ENCODE results near the gene IL25.

The IL25 gene

GRCh38 chr14:23361763-23362162 is 10.8 kb upstream of the IL25 start:
- H3K18ac ChIP-seq (ENCODE audit: low read length) = no peak overlapping the region
- no peak overlapping the region for H3K23ac ChIP-seq (ENCODE audit: low read length)
- no peak overlapping the region for H4K12ac ChIP-seq (ENCODE audit: low read depth, low read length)
- peaks cover 33 to 35% of the 10 kb centered on the region in 2 experiments for H3K36me3 ChIP-seq (ENCODE audit: control insufficient read depth in 1 of 2, insufficient read depth in 2 of 2, low read length in 2 of 2)
- no peak overlapping the region for H3K27ac ChIP-seq (ENCODE audit: low read depth, low read length)
- H2AK5ac ChIP-seq (ENCODE audit: low read length) = no peak overlapping the region
- H2BK5ac ChIP-seq (ENCODE audit: low read depth, low read length, poor library complexity) = no peak overlapping the region
- no peak overlapping the region for H2AFZ ChIP-seq (ENCODE audit: insufficient read depth, low read length, poor library complexity)
- H4K8ac ChIP-seq (ENCODE audit: low read depth, low read length) = no peak overlapping the region
- H3K4me2 ChIP-seq (ENCODE audit: low read length) = no peak overlapping the region
- H3K4ac ChIP-seq (ENCODE audit: low read depth, low read length) = no peak overlapping the region
- DNase-seq = no peak
- no peak overlapping the region for H2BK12ac ChIP-seq (ENCODE audit: low read length)
- peaks cover 23% of the 10 kb centered on the region for H3K79me1 ChIP-seq (ENCODE audit: low read length)
- H3K9ac ChIP-seq (ENCODE audit: low read length) = no peak overlapping the region
- H3K4me3 ChIP-seq (ENCODE audit: low read depth, low read length) = no peak overlapping the region
- peaks cover 7 to 18% of the 10 kb centered on the region in 2 experiments for H3K4me1 ChIP-seq (ENCODE audit: control insufficient read depth in 1 of 2, insufficient read depth in 2 of 2, low read length in 2 of 2)
- no peaks in the 10 kb centered on the region for H3K27me3 ChIP-seq (ENCODE audit: insufficient read depth, low read length)
- no peaks in the 10 kb centered on the region for H3K9me3 ChIP-seq (ENCODE audit: insufficient read depth, low read depth, low read length)
- no peak overlapping the region for H4K91ac ChIP-seq (ENCODE audit: low read depth, low read length)
- H3K14ac ChIP-seq (ENCODE audit: low read length) = no peak overlapping the region
- no peak overlapping the region for H2BK120ac ChIP-seq (ENCODE audit: insufficient read depth, low read length, poor library complexity)
- WGBS (ENCODE audit: extremely low coverage, insufficient coverage, insufficient read length) = no CpG with 5 or more reads among the region's 6 CpGs
- H3K79me2 ChIP-seq (ENCODE audit: control insufficient read depth, insufficient read depth, low read length, poor library complexity) = peaks cover 19% of the 10 kb centered on the region

- Histone ChIP-seq H3K4ac (ENCODE audit: low read depth, low read length) (no peak overlapping the region), H2BK12ac (ENCODE audit: low read length) (no peak overlapping the region), H4K91ac (ENCODE audit: low read depth, low read length) (no peak overlapping the region), H3K27ac (ENCODE audit: low read depth, low read length) (no peak overlapping the region), H3K36me3 (ENCODE audit: control insufficient read depth in 1 of 2, insufficient read depth in 2 of 2, low read length in 2 of 2) (peaks cover 30 to 32% of the 10 kb centered on the region in 2 experiments), H3K79me2 (ENCODE audit: control insufficient read depth, insufficient read depth, low read length, poor library complexity) (peaks cover 19% of the 10 kb centered on the region), H3K4me3 (ENCODE audit: low read depth, low read length) (no peak overlapping the region), H3K9ac (ENCODE audit: low read length) (no peak overlapping the region), H2AK5ac (ENCODE audit: low read length) (no peak overlapping the region), H4K8ac (ENCODE audit: low read depth, low read length) (no peak overlapping the region), H2BK5ac (ENCODE audit: low read depth, low read length, poor library complexity) (no peak overlapping the region), H3K9me3 (ENCODE audit: insufficient read depth, low read depth, low read length) (no peaks in the 10 kb centered on the region), H3K4me1 (ENCODE audit: control insufficient read depth in 1 of 2, insufficient read depth in 2 of 2, low read length in 2 of 2) (peaks cover 7 to 19% of the 10 kb centered on the region in 2 experiments), H3K18ac (ENCODE audit: low read length) (no peak overlapping the region), H3K14ac (ENCODE audit: low read length) (no peak overlapping the region), H4K12ac (ENCODE audit: low read depth, low read length) (no peak overlapping the region), H2BK120ac (ENCODE audit: insufficient read depth, low read length, poor library complexity) (no peak overlapping the region), H3K27me3 (ENCODE audit: insufficient read depth, low read length) (no peaks in the 10 kb centered on the region), H3K4me2 (ENCODE audit: low read length) (no peak overlapping the region), H3K79me1 (ENCODE audit: low read length) (peaks cover 23% of the 10 kb centered on the region), H3K23ac (ENCODE audit: low read length) (no peak overlapping the region), H2AFZ (ENCODE audit: insufficient read depth, low read length, poor library complexity) (no peak overlapping the region)
- no CpG with 5 or more reads among the region's 3 CpGs for WGBS (ENCODE audit: extremely low coverage, insufficient coverage, insufficient read length)
- no peak for DNase-seq
These were observed 10.4 kb upstream of the IL25 start for GRCh38 chr14:23362200-23362599.

- Histone ChIP-seq H2BK12ac (ENCODE audit: low read length) (peak overlapping the region; percentile 42), H2BK120ac (ENCODE audit: insufficient read depth, low read length, poor library complexity) (peak overlapping the region; percentile 96), H2AFZ (ENCODE audit: insufficient read depth, low read length, poor library complexity) (peak overlapping the region; percentile 93), H3K27ac (ENCODE audit: low read depth, low read length) (peak overlapping the region; percentile 81), H3K4me2 (ENCODE audit: low read length) (peak overlapping the region; percentile 89), H3K36me3 (ENCODE audit: control insufficient read depth in 1 of 2, insufficient read depth in 2 of 2, low read length in 2 of 2) (peaks cover 14 to 15% of the 10 kb centered on the region in 2 experiments), H3K18ac (ENCODE audit: low read length) (peak overlapping the region; percentile 100), H3K79me2 (ENCODE audit: control insufficient read depth, insufficient read depth, low read length, poor library complexity) (peaks cover 19% of the 10 kb centered on the region), H4K12ac (ENCODE audit: low read depth, low read length) (peak overlapping the region; percentile 97), H3K4ac (ENCODE audit: low read depth, low read length) (peak overlapping the region; percentile 100), H3K27me3 (ENCODE audit: insufficient read depth, low read length) (no peaks in the 10 kb centered on the region), H3K9ac (ENCODE audit: low read length) (peak overlapping the region; percentile 95), H3K4me3 (ENCODE audit: low read depth, low read length) (peak overlapping the region; percentile 78), H3K79me1 (ENCODE audit: low read length) (peaks cover 23% of the 10 kb centered on the region), H3K9me3 (ENCODE audit: insufficient read depth, low read depth, low read length) (no peaks in the 10 kb centered on the region), H3K4me1 (ENCODE audit: control insufficient read depth in 1 of 2, insufficient read depth in 2 of 2, low read length in 2 of 2) (peaks cover 7 to 19% of the 10 kb centered on the region in 2 experiments), H4K8ac (ENCODE audit: low read depth, low read length) (peak overlapping the region; percentile 95), H2BK5ac (ENCODE audit: low read depth, low read length, poor library complexity) (peak overlapping the region; percentile 91), H3K23ac (ENCODE audit: low read length) (no peak overlapping the region), H3K14ac (ENCODE audit: low read length) (peak overlapping the region; percentile 100), H2AK5ac (ENCODE audit: low read length) (peak overlapping the region; percentile 99), H4K91ac (ENCODE audit: low read depth, low read length) (peak overlapping the region; percentile 98)
- WGBS (ENCODE audit: extremely low coverage, insufficient coverage, insufficient read length) = no CpG with 5 or more reads among the region's 21 CpGs
- DNase-seq = peak in 1 of 2 donors; percentile 49
These were observed 8.2 kb upstream of the IL25 start for GRCh38 chr14:23364164-23365035.

GRCh38 chr14:23365036-23365731 is 7.4 kb upstream of the IL25 start, which contains the start of gene EFS:
Gene EFS, minus strand, starts transcription at chr14:23365172. Its CDS starts 147 bp downstream, at chr14:23365025.
- Histone ChIP-seq H3K27me3 (ENCODE audit: insufficient read depth, low read length) (no peaks in the 10 kb centered on the region), H3K79me1 (ENCODE audit: low read length) (peaks cover 23% of the 10 kb centered on the region), H3K4ac (ENCODE audit: low read depth, low read length) (peak within 1 kb of the TSS; percentile 100), H2BK5ac (ENCODE audit: low read depth, low read length, poor library complexity) (peak within 1 kb of the TSS; percentile 91), H2BK120ac (ENCODE audit: insufficient read depth, low read length, poor library complexity) (peak within 1 kb of the TSS; percentile 96), H4K91ac (ENCODE audit: low read depth, low read length) (peak within 1 kb of the TSS; percentile 98), H3K9ac (ENCODE audit: low read length) (peak within 1 kb of the TSS; percentile 95), H3K18ac (ENCODE audit: low read length) (peak within 1 kb of the TSS; percentile 100), H3K4me1 (ENCODE audit: control insufficient read depth in 1 of 2, insufficient read depth in 2 of 2, low read length in 2 of 2) (peaks cover 7 to 19% of the 10 kb centered on the region in 2 experiments), H3K4me3 (ENCODE audit: low read depth, low read length) (peak within 1 kb of the TSS; percentile 78), H2BK12ac (ENCODE audit: low read length) (peak within 1 kb of the TSS; percentile 53), H2AFZ (ENCODE audit: insufficient read depth, low read length, poor library complexity) (peak within 1 kb of the TSS; percentile 93), H2AK5ac (ENCODE audit: low read length) (peak within 1 kb of the TSS; percentile 99), H3K27ac (ENCODE audit: low read depth, low read length) (peak within 1 kb of the TSS; percentile 81), H3K23ac (ENCODE audit: low read length) (no peak within 1 kb of the TSS), H4K12ac (ENCODE audit: low read depth, low read length) (peak within 1 kb of the TSS; percentile 97), H3K9me3 (ENCODE audit: insufficient read depth, low read depth, low read length) (no peaks in the 10 kb centered on the region), H3K36me3 (ENCODE audit: control insufficient read depth in 1 of 2, insufficient read depth in 2 of 2, low read length in 2 of 2) (peaks cover 6 to 8% of the 10 kb centered on the region in 2 experiments), H4K8ac (ENCODE audit: low read depth, low read length) (peak within 1 kb of the TSS; percentile 95), H3K4me2 (ENCODE audit: low read length) (peak within 1 kb of the TSS; percentile 89), H3K79me2 (ENCODE audit: control insufficient read depth, insufficient read depth, low read length, poor library complexity) (peaks cover 19% of the 10 kb centered on the region), H3K14ac (ENCODE audit: low read length) (peak within 1 kb of the TSS; percentile 100)
- no CpG with 5 or more reads among the region's 74 CpGs for WGBS (ENCODE audit: extremely low coverage, insufficient coverage, insufficient read length)
- DNase-seq = peak; percentile 66 to 85
